GM19035 (cell line): ENCODE results near the gene ZNF771.
A peak's percentile ranks its signal among the peaks of the same experiment; 100 is the strongest.

Experiments
- ATAC-seq: cut with Tn5 transposase; IDR thresholded peaks from one replicate; pipeline ENCODE4 v1.9.1; 2021; ENCODE audit not compliant: unreplicated experiment

ZNF771 gene

GRCh38 chr16:30397776-30398660 lies 9.4 kb upstream of the ZNF771 start:
- no peak for ATAC-seq

GRCh38 chr16:30398661-30399434 lies 8.6 kb upstream of the ZNF771 start:
- ATAC-seq, result no peak

GRCh38 chr16:30399435-30400186 lies 7.8 kb upstream of the ZNF771 start:
- no peak for ATAC-seq

GRCh38 chr16:30401768-30402425 lies 5.5 kb upstream of the ZNF771 start:
- ATAC-seq, result no peak

- peak; percentile 6 for ATAC-seq
Measured at GRCh38 chr16:30406795-30407101, 658 bp upstream of the ZNF771 start.

GRCh38 chr16:30407804-30408534 lies 563 bp downstream of the ZNF771 start:
- ATAC-seq, result peak; percentile 5

GRCh38 chr16:30409125-30410060 lies 2.0 kb downstream of the ZNF771 start:
- peak; percentile 38 for ATAC-seq

- no peak for ATAC-seq
Measured at GRCh38 chr16:30413112-30413806, 5.9 kb downstream of the ZNF771 start.

- no peak for ATAC-seq
Measured at GRCh38 chr16:30414159-30414558, 6.8 kb downstream of the ZNF771 start.

- no peak for ATAC-seq
Measured at GRCh38 chr16:30416047-30416603, 8.7 kb downstream of the ZNF771 start.

- no peak for ATAC-seq
Measured at GRCh38 chr16:30416624-30417528, 9.5 kb downstream of the ZNF771 start.

- ATAC-seq, result peak; percentile 83
Measured at GRCh38 chr16:30417529-30418349, 10.3 kb downstream of the ZNF771 start.

GRCh38 chr16:30418350-30419181 lies 11.2 kb downstream of the ZNF771 start:
- ATAC-seq, result no peak

GRCh38 chr16:30421010-30421409 lies 13.6 kb downstream of the ZNF771 start:
- ATAC-seq, result no peak

- ATAC-seq, result no peak
Measured at GRCh38 chr16:30428055-30428454, 20.6 kb downstream of the ZNF771 start.

- ATAC-seq, result no peak
Measured at GRCh38 chr16:30429418-30429677, 21.9 kb downstream of the ZNF771 start.
